Smooth muscle cell (in vitro differentiated cells): ENCODE measurements around the gene RAD51B. TPM values are rescaled to one million over a fixed set of nuclear protein-coding genes. Genes with fewer than 3 reads are reported as not detected.
"Not testable (repeated sequence)": the region's sequence is repeated elsewhere in the genome, so short reads cannot be mapped to it uniquely, and the experiment has no call there.

ENCODE experiments used
- DNase-seq: peaks from one replicate; lab custom pipeline; 2025; ENCODE audit not compliant: unreplicated experiment; lab: John Stamatoyannopoulos, UW
- H2AFZ ChIP-seq: fragments of 200-600 bp; sonication (generic); 2 replicates; pipeline ENCODE4 v1.6.0; 2016; ENCODE audit warnings: antibody characterized with exemption, low read depth, mild to moderate bottlenecking
- H3F3A ChIP-seq: fragments of 200-600 bp; sonication (generic); 2 replicates; pipeline ENCODE4 v1.6.0; 2017; ENCODE audit warnings: antibody characterized with exemption, low read depth
- H3K27ac ChIP-seq: fragments of 200-600 bp; sonication (generic); 2 replicates; pipeline ENCODE4 v1.5.1; 2016; ENCODE audit warnings: low read depth, mild to moderate bottlenecking
- H3K27me3 ChIP-seq: fragments of 200-600 bp; sonication (generic); 2 replicates; pipeline ENCODE4 v1.6.1; 2016; ENCODE audit warnings: low read depth, mild to moderate bottlenecking
- H3K36me3 ChIP-seq: fragments of 200-600 bp; sonication (generic); 2 replicates; pipeline ENCODE4 v1.5.1; 2016; ENCODE audit warnings: low read depth
- H3K4me1 ChIP-seq: fragments of 200-600 bp; sonication (generic); 2 replicates; pipeline ENCODE4 v1.5.1; 2016; ENCODE audit warnings: low read depth
- H3K4me2 ChIP-seq: fragments of 200-600 bp; sonication (generic); 2 replicates; pipeline ENCODE4 v1.6.0; 2016; ENCODE audit warnings: mild to moderate bottlenecking
- H3K4me3 ChIP-seq: fragments of 200-600 bp; sonication (generic); 2 replicates; pipeline ENCODE4 v1.5.1; 2016; ENCODE audit warnings: mild to moderate bottlenecking
- H3K79me2 ChIP-seq: fragments of 200-600 bp; sonication (generic); 2 replicates; pipeline ENCODE4 v1.6.0; 2016; ENCODE audit warnings: low read depth, mild to moderate bottlenecking
- H3K9ac ChIP-seq: fragments of 200-600 bp; sonication (generic); 2 replicates; pipeline ENCODE4 v1.6.0; 2016; ENCODE audit warnings: low read depth
- H3K9me3 ChIP-seq: fragments of 200-600 bp; sonication (generic); replicated peaks from 2 replicates; pipeline ENCODE4 v1.5.1; 2016; ENCODE audit warnings: low read depth
- H4K20me1 ChIP-seq: fragments of 200-600 bp; sonication (generic); 2 replicates; pipeline ENCODE4 v1.6.0; 2016; ENCODE audit warnings: low read depth
- CTCF ChIP-seq: fragments of 200-600 bp; sonication (generic); IDR thresholded peaks from 2 replicates; pipeline ENCODE4 v1.5.1; 2017; ENCODE audit warnings: borderline replicate concordance, mild to moderate bottlenecking, antibody characterized with exemption; ENCODE audit not compliant: insufficient read depth, poor library complexity, severe bottlenecking
- WGBS: methylation state at CpG from one replicate; pipeline ENCODE4 v1.1.7; 2016; ENCODE audit warnings: low lambda C conversion rate; 5-methylcytosine and 5-hydroxymethylcytosine counted together
- polyA plus RNA-seq: library from polyadenylated mRNA; unstranded; fragments of >200 nt; fragmentation: Nextera tagmentation; extraction: Ambion mirVana; gene quantifications from 2 replicates; pipeline ENCODE4 v1.2.1, GENCODE V29; 2016
- total RNA-seq: library from RNA; depleted of rRNA; stranded (reverse); fragments of >200 nt; gene quantifications from 2 replicates; pipeline ENCODE4 v1.2.3, GENCODE V29; 2014

RAD51B gene
- total and polyA plus RNA-seq, 2 experiments from 2014 or later: 4.6 to 5.3 TPM

- Histone ChIP-seq H3K9me3 (no peaks in the 10 kb centered on the region), H3K27ac (peak overlapping the region; percentile 59), H3K79me2 (no peaks in the 10 kb centered on the region), H3K27me3 (no peaks in the 10 kb centered on the region), H3K9ac (peak overlapping the region; percentile 20), H4K20me1 (no peaks in the 10 kb centered on the region), H3K4me3 (no peak overlapping the region), H3K4me1 (peaks cover 39% of the 10 kb centered on the region), H3K4me2 (peak overlapping the region; percentile 56), H3K36me3 (no peaks in the 10 kb centered on the region), H2AFZ (no peak overlapping the region), H3F3A (peaks cover 29% of the 10 kb centered on the region)
- WGBS: 54% methylated on average over 2 of the region's 2 CpGs
- no peak for TF ChIP-seq CTCF
- DNase-seq: no peak
These were observed 358.7 kb downstream of the RAD51B start for GRCh38 chr14:68178282-68178681.

GRCh38 chr14:68181519-68182326 is 362.1 kb downstream of the RAD51B start:
- Histone ChIP-seq H3K27me3 (no peaks in the 10 kb centered on the region), H3K4me2 (peak overlapping the region; percentile 70), H3K27ac (peak overlapping the region; percentile 64), H3K79me2 (no peaks in the 10 kb centered on the region), H3K36me3 (no peaks in the 10 kb centered on the region), H3F3A (peaks cover 28% of the 10 kb centered on the region), H3K9ac (no peak overlapping the region), H3K9me3 (no peaks in the 10 kb centered on the region), H4K20me1 (no peaks in the 10 kb centered on the region), H3K4me1 (peaks cover 35% of the 10 kb centered on the region), H3K4me3 (no peak overlapping the region), H2AFZ (peak overlapping the region; percentile 13)
- no peak for DNase-seq
- WGBS: 8% methylated on average over 3 of the region's 3 CpGs
- no peak for TF ChIP-seq CTCF

- TF ChIP-seq CTCF: no peak
- Histone ChIP-seq H3F3A (peaks cover 28% of the 10 kb centered on the region), H3K79me2 (no peaks in the 10 kb centered on the region), H2AFZ (no peak overlapping the region), H4K20me1 (no peaks in the 10 kb centered on the region), H3K27me3 (no peaks in the 10 kb centered on the region), H3K27ac (peak overlapping the region; percentile 64), H3K4me1 (peaks cover 35% of the 10 kb centered on the region), H3K4me2 (peak overlapping the region; percentile 70), H3K9me3 (no peaks in the 10 kb centered on the region), H3K36me3 (no peaks in the 10 kb centered on the region), H3K4me3 (no peak overlapping the region), H3K9ac (no peak overlapping the region)
- DNase-seq: no peak
- 95% methylated on average over 5 of the region's 5 CpGs for WGBS
These were observed 362.9 kb downstream of the RAD51B start for GRCh38 chr14:68182492-68182891.

GRCh38 chr14:68186500-68187276 is 367.1 kb downstream of the RAD51B start:
- not testable (repeated sequence) for H3K4me1 ChIP-seq, H2AFZ ChIP-seq, H3K27me3 ChIP-seq, H3K4me2 ChIP-seq, H3K9ac ChIP-seq, H3K36me3 ChIP-seq, H3K9me3 ChIP-seq, DNase-seq, H3K27ac ChIP-seq, H3F3A ChIP-seq, H4K20me1 ChIP-seq, H3K79me2 ChIP-seq, H3K4me3 ChIP-seq
- 99% methylated on average over 5 of the region's 5 CpGs for WGBS
